Suprapubic skin (tissue), 4 donors: Measurements from ENCODE around the gene EYS.

ENCODE experiments used
- CTCF ChIP-seq, 2 donors: fragments of 200-600 bp in 1 of 2; fragments of 450-650 bp in 1 of 2; sonication (generic) in 1 of 2; IDR thresholded peaks; one replicate each; pipeline ENCODE4 v1.5.1; 2016 to 2019; ENCODE audit warnings: antibody characterized with exemption in 2 of 2, mild to moderate bottlenecking in 1 of 2, moderate library complexity in 1 of 2
- POLR2A ChIP-seq, 2 donors: fragments of 450-650 bp; IDR thresholded peaks; one replicate each; pipeline ENCODE4 v1.6.1; 2017; ENCODE audit warnings: antibody characterized with exemption in 2 of 2, mild to moderate bottlenecking in 2 of 2, moderate library complexity in 2 of 2
- POLR2AphosphoS5 ChIP-seq, 3 donors: sonication (generic); formaldehyde crosslinking; IDR thresholded peaks; one replicate each; pipeline ENCODE4 v1.6.1; 2017; ENCODE audit warnings: antibody characterized with exemption in 3 of 3

GRCh38 chr6:64145658-64146057 lies 1561.4 kb downstream of the EYS start:
- TF ChIP-seq CTCF (IDR thresholded peaks at IDR 0.05) (no peak), POLR2A (IDR thresholded peaks at IDR 0.05) (no peak), POLR2AphosphoS5 (IDR thresholded peaks at IDR 0.05) (no peak)
